HG02588 (cell line): Measurements from ENCODE around the gene GRM4.

Experiments used
- ATAC-seq: cut with Tn5 transposase; IDR thresholded peaks from one replicate; pipeline ENCODE4 v1.9.1; 2021; ENCODE audit warnings: mild to moderate bottlenecking, moderate library complexity; ENCODE audit not compliant: unreplicated experiment

The GRM4 gene

DNA sequence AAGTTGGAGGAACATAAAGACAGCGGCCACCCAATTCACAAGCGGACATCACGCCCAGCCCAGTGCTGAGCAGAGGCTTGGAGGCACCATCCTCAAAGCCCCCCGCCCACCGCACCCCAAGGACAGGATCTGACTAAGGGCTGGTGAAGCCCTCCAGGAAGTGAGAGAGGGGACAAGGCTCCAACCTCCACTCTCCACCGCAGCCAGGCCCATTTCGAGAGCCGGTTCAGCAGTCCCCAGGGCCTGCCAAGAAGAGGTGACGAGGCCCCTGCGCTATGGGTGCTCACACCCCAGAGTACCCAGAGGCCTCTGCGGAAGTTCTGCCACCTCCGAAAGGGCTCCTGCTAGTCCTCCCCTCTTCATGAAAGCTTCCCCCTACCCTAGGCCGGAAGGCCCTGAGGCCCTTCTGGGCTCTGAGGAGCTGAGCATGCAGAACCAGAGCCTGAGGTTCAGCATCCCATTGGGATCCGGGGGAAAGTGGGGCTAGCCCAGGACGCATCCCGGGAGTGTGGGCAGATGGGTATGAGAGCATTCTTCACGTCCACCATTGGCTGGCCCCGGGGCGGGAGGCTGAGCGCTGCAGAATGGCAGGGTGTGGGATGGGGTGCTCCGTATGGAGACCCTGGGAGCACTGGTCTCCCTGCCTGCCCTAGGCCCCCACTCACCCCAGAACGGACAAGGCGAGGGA lies 2.5 kb downstream of the GRM4 start:
- ATAC-seq, result no peak

DNA sequence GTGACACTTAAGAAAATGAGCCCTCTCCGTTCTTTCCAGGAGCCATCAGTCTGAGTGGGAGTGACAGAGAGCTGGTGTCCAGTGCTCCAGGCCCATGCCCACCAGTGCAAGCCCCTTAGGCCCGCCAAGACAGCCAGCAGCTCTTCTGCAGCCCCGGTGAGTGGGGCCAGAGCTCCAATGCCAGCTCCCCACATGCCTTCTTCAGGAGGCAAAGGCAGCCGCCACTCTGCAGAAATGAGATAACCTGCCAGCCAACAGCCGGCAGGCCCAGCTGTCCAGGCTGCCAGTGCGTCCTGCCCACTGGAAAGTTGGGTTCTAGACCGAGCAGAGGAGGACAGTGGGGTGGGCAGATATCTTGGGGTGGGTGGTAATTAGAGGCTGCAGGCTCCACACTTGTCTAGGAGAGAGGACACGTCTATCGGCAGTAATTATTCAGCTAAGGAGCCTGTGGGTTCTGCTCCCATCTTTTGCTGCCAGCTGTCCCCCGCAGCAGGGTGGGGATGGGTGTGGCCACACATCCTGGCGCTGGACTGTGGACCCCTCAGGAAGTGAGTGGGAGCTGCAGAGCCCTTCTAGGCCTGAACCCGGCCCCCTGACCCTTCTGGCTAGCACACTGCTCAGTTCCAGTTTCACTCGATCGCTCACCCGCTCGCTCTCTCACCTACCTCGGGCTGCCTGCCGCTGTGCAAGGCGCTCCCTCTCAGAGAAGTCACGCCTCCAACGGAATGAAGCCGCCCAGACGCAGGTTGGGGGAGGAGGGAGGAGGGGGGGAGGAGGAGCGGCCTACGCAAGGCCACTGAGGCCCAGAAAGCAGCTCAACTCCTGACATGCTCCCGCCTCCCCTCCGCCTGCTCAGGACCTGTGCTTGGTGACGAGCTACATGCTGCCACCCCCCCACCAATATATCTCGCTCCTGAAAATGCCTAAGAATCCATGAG lies 3.6 kb downstream of the GRM4 start:
- no peak for ATAC-seq

- no peak for ATAC-seq
These were observed 5.8 kb downstream of the GRM4 start for GRCh38 chr6:34140075-34140474.

- no peak for ATAC-seq
These were observed 6.9 kb downstream of the GRM4 start for GRCh38 chr6:34138914-34139510.

DNA sequence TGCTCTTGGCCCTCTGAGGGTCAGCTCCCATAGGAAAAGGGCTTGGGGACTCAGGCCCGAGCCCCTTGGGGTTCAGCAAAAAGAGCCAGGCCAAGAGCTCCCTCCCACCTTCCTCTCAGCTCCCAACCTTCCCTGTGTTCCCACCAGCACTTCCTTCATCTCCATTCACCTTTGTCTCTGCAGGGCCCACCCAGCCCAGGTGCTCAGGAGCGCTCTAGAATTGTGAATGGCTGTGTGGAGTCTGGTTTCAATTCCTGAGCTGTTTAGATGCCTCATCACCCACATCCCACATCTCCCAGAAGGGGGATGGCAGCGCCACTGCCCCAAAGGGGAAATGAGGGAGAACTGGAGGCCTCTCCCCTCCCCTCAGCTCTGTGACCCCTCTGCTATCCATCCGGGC lies 7.7 kb downstream of the GRM4 start:
- no peak for ATAC-seq

DNA sequence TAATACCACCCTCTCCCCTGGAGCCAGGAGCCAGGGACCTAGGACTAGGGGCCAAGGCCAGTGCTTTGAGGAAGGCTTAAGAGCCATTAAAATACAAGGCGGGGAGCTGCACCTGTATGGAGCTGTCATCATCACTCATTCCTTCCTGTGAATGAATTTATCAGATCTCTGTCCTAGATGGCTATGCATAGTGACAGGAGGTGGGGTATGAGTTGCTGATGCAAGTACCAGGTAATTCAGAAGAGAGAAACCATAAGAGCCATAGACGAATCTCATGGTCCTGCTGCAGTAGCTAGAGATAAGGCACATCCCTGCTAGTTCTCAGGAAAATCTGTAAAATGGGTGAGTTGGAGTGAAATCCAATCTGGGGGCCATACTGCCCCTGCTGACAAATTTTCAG lies 10.3 kb downstream of the GRM4 start:
- no peak for ATAC-seq

- ATAC-seq, result no peak
These were observed 13.3 kb downstream of the GRM4 start for GRCh38 chr6:34132486-34133185.

- ATAC-seq, result no peak
These were observed 14.3 kb downstream of the GRM4 start for GRCh38 chr6:34131326-34132290.

- ATAC-seq, result no peak
These were observed 15.0 kb downstream of the GRM4 start for GRCh38 chr6:34130862-34131261.

DNA sequence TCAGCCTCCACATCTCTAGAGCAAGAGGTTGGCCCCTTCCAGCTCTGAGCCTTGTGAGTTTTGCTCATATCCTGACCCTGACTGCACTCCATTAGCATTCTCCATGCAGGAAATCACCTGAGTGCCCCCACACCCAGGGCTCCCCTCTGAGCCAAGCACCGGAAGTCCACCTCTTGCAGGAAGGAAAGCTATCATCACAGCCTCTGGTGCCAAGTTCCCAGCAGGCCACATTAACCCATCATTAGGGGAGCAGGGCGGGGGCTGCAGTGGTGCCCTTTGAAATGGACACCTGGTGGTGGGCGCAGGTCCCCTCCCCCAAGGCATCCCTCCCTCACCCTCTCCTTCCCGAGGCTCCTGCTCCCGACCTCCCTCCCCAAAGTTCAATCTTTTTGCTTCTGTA lies 16.1 kb downstream of the GRM4 start:
- ATAC-seq, result no peak

- no peak for ATAC-seq
These were observed 17.8 kb downstream of the GRM4 start for GRCh38 chr6:34128045-34128444.

- ATAC-seq, result no peak
These were observed 19.5 kb downstream of the GRM4 start for GRCh38 chr6:34126419-34126818.

DNA sequence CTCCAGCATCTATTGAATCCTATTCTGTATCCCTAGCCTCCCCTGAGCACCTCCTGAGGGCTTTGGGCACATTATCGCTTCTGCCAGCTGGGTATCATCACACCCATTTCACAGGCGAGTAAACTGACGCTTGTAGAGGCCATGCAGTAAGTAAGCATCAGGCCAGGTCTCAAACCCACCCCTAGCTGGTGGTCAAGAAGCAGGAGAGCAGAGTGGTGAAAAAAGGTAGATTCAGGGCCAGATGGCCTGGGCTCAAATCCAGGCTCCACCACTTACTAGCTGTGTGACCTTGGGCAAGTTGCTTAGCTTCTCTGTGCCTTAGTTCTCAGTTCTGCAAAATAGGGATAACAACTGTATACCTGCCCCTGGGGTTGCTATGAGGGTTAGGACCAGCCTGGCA lies 19.9 kb downstream of the GRM4 start:
- ATAC-seq, result no peak

DNA sequence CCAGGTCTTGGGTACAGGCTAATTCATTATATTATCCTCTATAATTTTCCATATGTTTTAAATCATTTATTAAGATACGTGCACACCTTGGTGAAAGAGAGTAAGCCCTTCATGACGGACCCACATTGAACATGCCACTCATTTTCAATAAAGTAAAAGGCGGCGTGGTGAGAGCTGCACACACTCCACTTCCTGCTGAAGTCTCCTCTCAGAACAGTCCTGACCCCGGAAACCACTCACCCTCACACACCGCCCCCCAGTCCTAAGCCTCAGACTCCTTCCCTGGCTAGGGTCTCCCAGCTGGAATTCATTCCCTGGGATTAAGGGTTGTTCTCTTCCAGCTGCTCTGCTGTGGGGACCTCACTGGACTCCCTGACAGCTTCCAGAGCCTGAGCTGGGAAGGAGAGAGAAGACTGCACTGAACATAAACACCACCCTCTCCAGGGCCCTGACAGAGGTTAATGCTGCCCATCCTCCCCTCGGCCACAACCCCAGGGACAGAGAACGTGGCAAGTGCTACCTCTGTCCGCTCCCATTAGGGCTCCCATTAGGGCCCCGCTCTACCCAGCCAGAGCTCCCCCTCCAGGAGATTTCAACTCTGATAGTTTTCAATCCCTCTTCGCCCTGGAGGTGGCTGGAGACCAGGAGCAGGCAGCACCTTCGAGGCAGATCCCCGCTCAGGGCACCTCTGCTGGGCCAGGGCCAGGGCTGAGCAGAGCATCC lies 24.8 kb downstream of the GRM4 start:
- no peak for ATAC-seq

DNA sequence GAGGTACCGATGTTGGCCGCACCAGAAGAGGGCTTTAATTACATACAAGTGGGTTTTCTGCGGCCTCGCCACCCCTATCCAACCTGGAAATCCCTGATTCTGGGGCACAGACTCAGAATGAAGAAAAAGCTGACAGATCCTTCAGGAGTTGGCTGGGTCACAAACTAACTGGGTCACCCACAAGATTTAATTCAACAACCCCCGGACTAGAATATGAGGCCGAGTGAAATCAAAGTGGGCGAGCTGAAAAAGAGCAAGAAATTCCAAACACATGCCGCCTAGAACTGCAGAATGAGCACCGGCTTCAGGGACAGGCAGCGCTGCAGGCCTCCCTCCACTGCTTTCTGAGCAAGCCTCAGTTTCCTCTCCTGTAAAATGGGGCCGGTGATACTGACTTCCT lies 30.0 kb downstream of the GRM4 start:
- no peak for ATAC-seq

DNA sequence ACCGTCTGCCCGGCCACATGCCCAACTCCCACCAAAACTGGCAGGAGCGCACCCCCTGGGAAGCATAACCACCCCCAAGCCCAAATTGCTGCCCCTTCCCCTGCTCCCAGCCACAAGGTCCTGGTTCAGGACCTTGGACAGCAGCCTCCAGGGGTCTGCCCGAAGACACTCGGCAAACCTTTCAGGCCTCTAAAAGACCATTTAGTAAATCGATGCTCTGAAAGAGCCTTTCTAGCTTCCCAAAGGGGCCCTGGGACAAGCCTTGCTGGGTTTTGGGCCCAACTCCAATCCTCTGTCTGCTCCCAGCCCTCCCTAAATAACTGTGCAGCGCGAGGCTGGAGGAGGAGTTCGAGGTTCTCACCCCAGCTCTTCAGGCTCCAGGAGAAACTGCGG lies 30.5 kb downstream of the GRM4 start:
- ATAC-seq, result no peak

DNA sequence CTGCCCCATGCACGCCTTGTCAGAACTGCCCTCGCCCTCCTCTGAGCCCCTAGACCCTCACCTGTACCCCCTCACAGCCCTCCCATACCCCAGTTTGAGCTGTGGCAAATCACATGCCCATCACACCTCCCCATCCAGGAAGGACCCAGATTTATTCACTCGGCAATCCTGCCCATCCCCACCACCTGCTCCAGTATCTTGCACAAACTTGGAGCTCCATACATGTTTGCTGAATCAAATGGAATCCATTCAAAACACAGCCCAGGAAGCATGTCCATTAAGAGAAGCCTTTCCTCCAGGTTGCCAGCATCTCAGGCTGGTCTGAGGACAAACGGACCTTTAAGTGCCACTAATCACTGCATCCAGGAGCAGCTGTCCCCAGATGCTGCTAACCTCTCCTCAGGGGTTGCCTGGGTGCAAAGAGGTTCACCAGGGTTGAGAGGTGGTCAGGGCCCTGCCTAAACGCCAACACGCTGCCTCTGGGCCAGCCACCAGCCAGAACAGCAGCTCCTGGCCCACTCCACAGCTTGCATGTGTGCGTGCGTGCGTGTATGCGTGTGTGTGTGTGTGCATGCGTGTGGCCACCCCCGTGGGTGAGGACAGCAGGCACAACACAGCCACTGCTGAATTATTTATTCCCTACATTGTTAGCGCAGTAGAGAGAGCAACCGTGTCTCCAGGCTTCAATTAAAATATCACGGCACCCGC lies 31.0 kb downstream of the GRM4 start:
- ATAC-seq, result no peak

DNA sequence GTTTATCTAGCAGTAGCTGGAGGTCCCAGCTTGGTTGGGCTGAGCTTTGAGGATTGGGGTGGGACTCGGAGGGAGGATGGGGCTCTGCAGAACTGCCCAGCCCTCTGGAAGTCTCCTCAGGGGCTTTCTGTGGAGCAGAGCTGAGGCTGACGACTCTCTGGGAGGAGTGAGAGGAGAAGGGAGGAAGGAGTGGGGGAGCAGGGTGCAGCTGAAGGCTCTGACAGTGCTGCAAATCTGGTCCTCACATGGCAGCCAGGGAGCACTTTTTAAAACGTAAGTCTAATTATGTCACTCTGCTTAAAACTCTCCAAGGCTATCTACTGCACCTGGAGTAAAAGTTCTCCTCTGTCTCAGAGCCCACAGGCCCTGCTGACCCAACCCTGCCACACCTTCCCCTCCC lies 32.4 kb downstream of the GRM4 start:
- ATAC-seq, result no peak

- ATAC-seq, result no peak
These were observed 33.8 kb downstream of the GRM4 start for GRCh38 chr6:34112126-34112525.
